Measurements from ENCODE around the gene C10orf143.

C10orf143 gene

GRCh38 chr10:130016993-130017630 lies 93.5 kb downstream of the C10orf143 start:
- no peak for FAIRE-seq

GRCh38 chr10:130016095-130016494 lies 94.5 kb downstream of the C10orf143 start:
- DNase-seq (ENCODE audit: low spot score) (no peak), FAIRE-seq (no peak)

More at GRCh38 chr10:130016993-130017630, 93.5 kb downstream of the C10orf143 start:
- DNase-seq (ENCODE audit: low spot score) = no peak

- no peak for FAIRE-seq
Measured at GRCh38 chr10:130015075-130015695, 95.4 kb downstream of the C10orf143 start.

GRCh38 chr10:130014263-130015074 lies 96.2 kb downstream of the C10orf143 start:
- FAIRE-seq = no peak

More at GRCh38 chr10:130015075-130015695, 95.4 kb downstream of the C10orf143 start:
- no peak for DNase-seq (ENCODE audit: low spot score)

More at GRCh38 chr10:130014263-130015074, 96.2 kb downstream of the C10orf143 start:
- no peak for DNase-seq (ENCODE audit: low spot score)

Measured in urothelium cell line (cell line).